HG03097 (cell line): ENCODE results near the gene CRB2.
"Not testable (repeated sequence)": the region's sequence is repeated elsewhere in the genome, so short reads cannot be mapped to it uniquely, and the experiment has no call there.

ENCODE experiments used
- ATAC-seq: cut with Tn5 transposase; IDR thresholded peaks from one replicate; pipeline ENCODE4 v1.9.1; 2021; ENCODE audit not compliant: unreplicated experiment, low FRiP score

Gene CRB2

DNA sequence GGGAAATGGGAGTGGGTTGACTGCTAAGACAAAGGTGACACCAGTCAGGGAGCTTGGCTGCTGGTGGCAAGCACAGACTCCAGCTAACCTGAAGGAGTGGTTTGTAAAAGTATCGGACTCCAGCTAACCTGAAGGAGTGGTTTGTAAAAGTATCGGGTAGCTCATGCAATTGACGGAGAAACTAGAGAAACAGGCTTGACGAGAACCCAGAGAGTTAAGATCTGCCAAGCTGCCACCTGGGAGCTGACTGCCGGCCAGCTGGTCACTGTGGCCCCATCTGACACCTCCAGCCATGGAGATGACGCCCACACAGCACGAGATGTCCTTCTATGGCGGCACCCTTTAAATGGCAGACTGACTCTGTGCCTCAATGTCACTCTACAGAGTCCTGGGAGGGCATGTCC is 28.3 kb upstream of the CRB2 start:
- no peak for ATAC-seq

DNA sequence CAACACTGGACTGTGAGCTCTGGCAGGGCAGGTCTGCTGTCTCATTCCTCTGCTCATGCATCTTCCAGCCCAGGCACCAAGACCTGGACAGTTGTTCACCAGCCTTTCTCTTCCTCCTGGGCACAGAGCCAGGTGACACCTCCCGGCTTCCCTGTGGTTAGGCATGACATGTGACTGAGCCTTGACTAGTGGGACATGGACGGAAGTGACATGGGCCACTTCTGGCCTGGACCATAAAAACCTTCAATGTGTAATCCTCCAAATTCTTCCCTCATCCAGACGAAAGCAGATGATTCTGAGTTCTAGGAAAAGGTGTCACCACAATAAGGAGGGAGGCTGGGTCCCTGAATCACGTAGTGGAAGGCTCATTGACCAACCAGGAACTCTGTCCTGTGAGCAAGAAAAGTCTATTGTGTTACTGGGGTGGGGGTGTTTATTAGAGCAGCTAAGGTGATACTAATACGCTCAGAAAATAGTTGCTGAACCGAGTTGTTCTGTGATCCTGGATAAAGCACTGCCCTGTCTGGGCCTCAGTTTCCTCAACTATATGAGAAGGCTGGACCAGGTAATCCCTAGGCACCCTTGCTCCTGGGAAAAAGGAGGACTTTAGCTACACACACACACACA is 26.6 kb upstream of the CRB2 start:
- no peak for ATAC-seq

DNA sequence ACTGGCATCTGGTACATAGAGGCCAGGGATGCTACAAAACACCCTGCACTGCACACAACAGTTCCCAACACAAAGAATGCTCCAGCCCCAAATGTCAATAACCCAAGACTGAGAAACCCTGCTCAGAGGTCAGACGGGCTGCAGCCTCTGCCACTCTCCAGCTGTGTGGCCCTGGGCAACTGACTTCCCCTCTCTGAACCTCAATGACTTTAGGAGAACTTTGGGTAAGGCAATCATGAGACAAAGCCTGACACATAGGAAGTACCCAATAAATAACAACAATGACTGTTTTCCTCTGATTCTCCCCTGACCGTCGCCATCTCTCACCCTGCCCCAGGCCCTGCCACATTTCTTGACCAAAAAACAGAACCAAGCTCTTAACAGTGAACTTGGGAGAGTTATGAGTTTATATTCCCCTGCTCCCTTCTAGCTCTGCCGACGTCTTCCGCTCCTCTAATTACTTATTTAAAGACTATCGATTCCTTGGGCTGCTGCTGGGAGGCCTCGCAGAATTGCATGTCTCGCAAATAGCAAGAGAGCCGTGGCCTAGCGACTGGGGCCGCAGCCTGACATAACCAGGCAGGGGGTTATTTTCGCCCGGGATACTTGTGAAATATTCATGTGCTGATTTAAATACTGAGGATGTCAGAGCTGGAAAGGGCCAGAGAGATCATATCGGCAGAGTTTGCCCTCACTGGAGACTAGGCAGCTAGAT is 24.5 kb upstream of the CRB2 start:
- no peak for ATAC-seq

GRCh38 chr9:123333058-123333669 is 22.8 kb upstream of the CRB2 start:
- ATAC-seq, result not testable (repeated sequence)

GRCh38 chr9:123334639-123335038 is 21.4 kb upstream of the CRB2 start:
- ATAC-seq, result no peak

GRCh38 chr9:123335193-123335985 is 20.6 kb upstream of the CRB2 start:
- ATAC-seq, result no peak

DNA sequence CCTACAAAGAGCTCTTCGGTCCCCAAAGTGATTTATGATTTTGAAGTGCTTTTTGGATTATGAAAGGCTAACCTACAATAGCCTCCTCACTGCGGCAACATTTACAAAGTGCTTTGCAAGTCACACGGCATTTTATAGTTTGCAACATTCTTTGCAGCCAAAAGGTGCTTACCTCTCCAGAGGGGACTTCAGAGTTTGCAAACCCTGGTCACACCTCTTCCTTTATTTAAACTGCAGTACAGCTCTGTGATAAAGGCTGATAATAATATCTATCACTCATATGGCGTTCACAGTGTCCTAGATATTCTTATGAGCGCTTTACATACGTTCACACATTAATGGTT is 20.0 kb upstream of the CRB2 start:
- no peak for ATAC-seq

- ATAC-seq, result no peak
These were observed 19.5 kb upstream of the CRB2 start for GRCh38 chr9:123336449-123336848.

DNA sequence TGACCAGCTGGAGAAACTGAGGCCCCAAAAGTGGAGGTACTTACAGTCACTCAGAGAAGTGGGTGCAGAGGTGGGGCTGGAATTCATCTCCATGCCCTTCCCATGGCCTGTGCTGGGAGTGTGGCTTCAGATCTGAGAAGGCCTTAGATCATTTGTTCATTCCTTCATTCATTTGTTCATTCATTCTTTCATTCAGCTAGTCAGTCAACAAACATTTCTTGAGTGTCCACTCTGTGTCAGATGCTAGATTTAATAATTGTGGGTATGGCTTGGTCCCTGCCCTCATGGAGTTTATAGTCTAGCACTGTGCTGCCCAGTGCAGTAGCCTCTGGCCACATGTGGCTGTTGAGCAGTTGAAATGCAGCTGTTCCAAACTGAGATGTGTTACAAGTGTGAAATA is 19.0 kb upstream of the CRB2 start:
- no peak for ATAC-seq

- no peak for ATAC-seq
These were observed 18.0 kb upstream of the CRB2 start for GRCh38 chr9:123337971-123338370.

DNA sequence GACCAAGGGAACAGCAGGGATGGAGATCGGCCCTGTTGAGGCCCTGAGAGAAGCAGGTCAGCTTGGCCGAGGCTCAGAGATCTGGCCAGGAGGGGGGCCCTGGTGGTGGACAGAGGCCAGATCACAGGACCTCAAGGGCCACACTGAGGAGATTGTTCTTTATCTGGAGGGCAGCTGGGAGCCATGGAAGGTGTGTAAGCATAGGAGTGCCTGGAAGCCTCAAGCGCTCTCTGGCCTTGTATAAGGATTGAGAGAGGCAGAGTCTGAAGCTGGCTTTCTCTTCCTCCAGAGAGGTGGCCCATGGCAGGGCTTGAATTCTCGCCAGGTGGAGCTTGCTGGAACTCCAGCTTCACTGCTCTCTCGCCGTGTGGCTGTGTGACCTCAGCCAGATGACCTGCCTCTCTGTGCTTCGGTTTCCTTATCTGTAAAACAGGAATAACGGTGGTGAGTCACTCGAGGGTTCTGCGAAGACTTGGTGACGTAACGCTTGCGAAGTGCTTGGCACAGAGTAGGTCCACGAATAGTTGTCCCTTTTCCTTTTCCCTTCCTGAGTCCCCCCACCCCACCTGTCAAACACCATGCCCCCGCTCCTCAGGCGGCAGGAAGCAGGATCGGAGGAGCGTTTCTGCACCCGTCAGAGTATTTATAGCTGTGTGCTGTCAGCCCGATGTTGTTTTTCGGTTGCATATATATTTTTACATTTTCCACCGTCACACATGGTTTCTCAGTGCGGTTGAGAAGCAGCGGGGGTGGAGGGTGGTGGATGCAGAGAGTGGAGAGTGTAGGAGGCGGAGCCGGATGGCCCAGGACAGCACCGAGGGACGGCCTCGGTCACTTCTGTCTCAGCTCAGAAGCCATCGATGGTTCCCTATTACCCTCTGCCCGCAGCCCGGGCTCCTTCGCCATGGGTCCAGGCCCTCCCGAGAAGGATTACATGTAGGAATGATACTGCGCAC is 17.0 kb upstream of the CRB2 start:
- peak; percentile 53 for ATAC-seq

DNA sequence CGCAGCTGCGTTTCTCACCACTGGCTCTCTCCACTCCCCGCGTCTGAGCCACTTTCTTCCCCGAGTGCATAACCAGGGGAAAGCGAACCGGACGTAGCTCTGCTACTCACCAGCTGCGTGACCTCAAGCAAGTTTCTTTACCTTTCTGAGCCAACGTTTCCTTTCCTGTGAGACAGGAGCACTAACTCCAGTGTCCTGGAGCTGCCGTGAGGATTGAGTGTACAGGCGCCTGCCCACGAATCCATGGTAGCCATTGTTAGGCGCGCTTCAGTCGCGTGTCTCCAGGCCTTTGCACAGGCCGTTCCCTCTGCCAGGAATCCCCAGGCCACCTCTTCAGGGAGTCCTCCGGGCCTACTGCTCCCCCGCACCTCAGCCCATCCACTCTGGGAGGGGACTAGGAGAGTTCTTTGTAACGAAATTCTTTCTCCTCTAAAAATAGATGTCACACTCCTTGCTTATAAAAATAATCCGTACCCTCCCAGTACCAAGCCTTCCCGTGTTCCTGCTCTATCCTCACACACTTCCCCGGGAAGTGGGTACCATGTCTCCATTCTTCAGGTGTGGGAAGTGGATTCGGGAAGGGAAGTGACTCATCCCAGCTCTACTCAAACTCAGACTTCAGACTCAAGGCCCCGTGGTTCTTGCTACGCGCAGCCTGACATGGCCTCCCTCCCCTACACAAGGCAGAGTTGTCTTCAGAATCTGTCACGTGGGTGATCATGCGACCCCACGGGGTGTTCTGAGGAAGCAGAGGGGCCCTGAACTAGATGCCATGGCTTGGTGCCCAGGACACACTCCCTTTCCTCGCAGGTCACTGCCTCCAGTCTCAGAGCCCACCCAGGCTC is 16.1 kb upstream of the CRB2 start:
- peak; percentile 45 for ATAC-seq

GRCh38 chr9:123341816-123342215 is 14.2 kb upstream of the CRB2 start:
- ATAC-seq, result no peak

- ATAC-seq, result no peak
These were observed 13.8 kb upstream of the CRB2 start for GRCh38 chr9:123342247-123342646.

DNA sequence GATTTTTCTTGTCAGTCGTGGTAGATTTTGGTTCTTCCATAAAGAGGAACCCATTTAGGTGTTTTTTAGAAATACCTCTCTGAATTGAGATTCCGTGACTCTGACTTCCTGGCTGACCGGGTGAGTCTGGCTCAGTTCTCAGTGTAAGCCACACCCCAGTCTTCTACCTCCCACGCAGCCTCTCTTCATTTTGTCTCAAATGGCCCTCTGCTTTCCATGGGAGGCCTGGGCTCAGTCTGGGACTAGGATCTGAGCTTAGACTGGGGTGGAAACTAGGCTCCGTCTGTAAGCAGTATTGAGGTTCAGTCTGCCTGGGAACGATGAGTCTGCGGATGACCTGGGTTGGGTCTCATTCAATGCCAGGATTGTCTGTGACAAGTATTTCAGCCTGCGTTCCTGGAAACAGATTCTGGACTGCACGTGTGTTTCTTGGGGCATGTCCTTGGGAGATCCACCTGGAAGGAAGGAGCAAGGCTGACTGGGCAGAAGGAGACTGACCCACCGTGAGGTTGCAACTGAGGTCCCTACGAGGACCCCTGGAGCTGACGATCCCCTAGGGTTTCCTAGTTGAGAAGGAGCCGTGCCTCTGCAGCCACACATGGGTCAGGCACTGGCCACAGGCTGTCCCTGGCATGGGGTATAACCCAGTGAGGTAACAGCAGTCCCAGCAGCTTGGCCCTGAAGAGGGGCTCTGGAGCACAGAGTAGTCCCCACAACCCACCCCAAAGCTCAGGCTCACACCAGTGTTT is 12.4 kb upstream of the CRB2 start:
- no peak for ATAC-seq

- no peak for ATAC-seq
These were observed 11.6 kb upstream of the CRB2 start for GRCh38 chr9:123344192-123344949.

GRCh38 chr9:123345567-123345955 is 10.4 kb upstream of the CRB2 start:
- no peak for ATAC-seq

DNA sequence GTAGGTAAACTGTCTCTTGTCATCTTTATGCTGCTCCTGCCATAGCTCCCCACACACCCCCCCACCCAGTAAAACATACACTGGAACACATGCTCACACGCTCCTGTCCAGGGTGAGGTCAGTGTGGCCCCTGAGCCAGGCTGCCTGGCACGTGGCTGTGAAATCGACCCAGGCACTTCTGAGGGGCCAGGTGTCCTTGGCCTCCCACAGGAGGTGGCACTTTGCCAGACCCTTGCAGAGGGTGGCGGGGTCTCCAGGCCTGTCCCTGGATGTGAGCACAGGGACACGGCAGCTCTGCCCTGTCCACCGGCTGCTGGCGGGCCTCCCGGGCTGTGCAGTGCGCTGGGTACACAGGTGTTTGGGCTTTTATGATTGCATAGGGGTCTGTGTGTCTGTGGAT is 10.0 kb upstream of the CRB2 start:
- no peak for ATAC-seq
